Activated T-cell treated with anti-CD3 and anti-CD28 coated beads for 24 hours (primary cell): ENCODE results near the gene GPATCH2.
"Not testable (repeated sequence)": the region's sequence is repeated elsewhere in the genome, so short reads cannot be mapped to it uniquely, and the experiment has no call there.

Experiments used
- DNase-seq: peaks from one replicate; pipeline ENCODE4 v3.0.0-alpha.2; 2020; ENCODE audit warnings: low read depth

The GPATCH2 gene

DNA sequence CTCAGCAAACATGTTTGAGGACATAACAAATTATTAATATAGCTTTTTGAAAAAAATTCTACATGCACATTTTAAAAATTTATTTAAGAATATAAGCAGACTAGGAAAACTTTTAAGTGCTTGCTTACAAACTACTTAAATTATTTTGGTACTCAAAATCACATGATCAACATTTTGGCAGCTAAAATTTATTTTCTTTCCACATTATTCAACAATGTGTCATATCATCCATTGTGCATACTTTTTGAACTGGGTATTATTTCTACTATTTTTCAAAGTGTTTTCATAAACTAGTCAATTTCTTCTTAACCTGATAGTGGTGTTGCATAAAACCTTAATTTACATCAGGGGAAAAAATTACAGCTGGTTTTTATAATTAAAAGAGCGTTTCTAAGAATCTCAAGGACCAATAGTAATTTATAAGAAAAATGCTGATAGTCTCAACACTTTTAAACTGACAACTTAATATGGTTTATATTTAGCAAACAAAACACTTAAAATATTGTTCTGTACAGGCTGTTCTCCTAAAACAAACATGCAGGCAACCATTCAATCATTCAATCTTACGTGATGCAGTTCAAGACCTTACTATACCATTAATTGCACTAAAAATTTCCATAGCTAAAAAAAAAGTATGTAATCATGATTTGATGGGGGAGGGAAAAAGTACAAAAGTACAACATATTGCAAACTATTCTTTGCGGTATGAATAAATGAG is 105.0 kb downstream of the GPATCH2 start:
- no peak for DNase-seq

DNA sequence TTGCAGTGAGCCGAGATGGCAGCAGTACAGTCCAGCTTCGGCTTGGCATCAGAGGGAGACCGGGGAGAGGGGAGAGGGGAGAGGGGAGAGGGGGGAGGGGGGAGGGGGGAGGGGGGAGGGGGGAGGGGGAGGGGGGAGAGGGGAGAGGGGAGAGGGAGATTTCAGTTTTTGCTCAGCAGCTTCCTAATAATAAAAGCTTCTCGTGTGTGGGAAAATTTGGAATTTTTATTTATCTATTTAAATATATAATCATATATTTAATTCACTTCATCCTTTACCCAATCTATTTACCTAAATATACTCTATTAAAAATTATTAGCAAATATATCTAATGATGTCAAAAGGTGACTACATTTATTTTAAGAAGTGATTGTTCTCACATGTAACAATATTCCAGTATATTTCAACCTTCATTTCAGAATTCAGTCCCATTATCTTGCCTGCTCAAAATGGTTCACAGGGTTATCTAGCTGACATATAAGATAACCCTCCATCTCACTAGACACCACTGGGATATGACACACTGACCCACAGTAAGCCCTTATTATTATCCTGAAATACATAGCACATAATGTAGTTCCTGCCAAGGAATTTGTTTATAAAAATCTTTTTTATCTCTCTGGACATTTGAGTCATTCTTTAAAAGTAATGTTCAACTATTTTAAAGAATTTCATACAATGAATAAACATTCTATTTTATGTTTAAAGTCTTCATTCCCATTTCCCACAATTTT is 105.9 kb downstream of the GPATCH2 start:
- no peak for DNase-seq

DNA sequence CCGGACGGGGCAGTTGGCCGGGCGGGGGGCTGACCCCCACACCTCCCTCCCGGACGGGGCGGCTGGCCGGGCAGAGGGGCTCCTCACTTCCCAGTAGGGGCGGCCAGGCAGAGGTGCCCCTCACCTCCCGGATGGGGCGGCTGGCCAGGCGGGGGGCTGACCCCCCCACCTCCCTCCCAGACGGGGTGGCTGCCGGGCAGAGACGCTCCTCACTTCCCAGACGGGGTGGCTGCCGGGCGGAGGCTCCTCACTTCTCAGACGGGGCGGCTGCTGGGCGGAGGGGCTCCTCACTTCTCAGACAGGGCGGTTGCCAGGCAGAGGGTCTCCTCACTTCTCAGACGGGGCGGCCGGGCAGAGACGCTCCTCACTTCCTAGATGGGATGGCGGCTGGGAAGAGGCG is 107.0 kb downstream of the GPATCH2 start:
- DNase-seq: not testable (repeated sequence)

DNA sequence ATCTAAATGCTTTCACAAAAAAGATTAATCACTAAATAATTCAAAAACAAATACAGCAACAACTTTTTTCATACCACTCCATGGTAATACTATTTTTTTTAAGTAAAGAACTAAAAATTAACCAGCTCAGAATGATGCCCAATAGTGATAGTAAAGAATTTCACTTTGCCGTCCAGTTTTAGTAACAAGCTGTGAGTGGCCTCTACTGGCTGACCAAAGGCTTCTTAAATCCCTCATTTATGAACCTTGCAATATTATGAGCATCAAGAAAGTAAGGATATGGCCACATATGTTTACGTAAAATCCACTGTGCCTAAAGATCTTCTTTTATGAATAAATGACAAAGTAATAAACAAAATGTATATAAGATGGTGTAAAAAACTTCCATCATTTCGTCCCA is 108.6 kb downstream of the GPATCH2 start:
- no peak for DNase-seq

DNA sequence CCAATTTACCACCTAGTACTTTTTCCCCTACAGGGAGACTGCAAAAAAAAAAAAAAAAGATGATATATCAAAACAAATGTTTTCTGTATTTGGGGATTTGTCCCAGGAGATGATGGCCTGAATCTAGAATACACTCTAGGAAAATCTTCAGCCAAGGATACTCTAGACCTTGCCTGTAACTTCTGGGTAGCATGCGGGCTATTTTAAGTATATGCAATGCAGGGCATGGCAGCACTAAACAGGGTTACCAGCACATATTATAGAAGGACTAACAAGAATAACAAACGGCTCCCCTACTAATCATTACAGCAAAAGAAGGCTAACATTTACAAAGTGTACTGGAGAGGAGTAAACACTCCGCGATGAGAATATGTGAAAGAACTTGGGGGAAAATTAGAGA is 109.6 kb downstream of the GPATCH2 start:
- DNase-seq: no peak

DNA sequence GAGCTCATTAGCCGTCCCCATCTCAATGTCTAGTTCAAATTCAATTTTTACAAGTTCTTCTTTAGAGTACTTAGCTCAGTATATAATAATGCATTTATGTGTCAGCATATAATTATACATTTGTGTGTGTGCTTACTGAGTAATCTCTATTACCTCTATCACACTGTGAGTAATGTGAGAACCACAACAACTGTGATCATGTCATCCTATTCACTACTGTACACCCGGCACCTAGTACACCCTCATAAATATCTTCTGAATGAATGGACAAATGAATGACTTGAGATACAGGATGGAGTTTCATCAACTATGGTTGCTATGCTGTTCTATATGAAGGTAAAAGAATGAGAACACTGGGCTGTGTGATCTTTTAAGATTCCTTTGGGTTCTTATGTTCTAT is 124.0 kb downstream of the GPATCH2 start:
- no peak for DNase-seq

DNA sequence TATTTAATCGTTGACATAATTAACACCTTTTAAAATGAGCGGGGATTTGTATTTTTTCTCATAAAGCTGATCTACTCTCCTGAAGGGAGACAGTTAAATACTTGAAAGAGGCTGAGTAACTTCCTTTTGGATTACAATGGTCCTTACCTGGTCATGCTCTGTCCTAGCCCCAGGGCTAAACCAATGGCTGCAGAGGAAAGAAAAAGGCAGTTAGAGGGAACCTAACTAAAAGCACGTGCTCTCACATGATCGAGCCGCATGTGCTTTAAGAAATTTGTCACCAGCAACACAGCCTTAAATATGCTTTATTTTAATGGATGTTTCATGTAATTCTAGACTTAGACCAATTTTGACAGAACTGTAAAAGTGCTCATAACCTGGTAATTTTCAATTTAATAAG is 132.7 kb downstream of the GPATCH2 start:
- no peak for DNase-seq

DNA sequence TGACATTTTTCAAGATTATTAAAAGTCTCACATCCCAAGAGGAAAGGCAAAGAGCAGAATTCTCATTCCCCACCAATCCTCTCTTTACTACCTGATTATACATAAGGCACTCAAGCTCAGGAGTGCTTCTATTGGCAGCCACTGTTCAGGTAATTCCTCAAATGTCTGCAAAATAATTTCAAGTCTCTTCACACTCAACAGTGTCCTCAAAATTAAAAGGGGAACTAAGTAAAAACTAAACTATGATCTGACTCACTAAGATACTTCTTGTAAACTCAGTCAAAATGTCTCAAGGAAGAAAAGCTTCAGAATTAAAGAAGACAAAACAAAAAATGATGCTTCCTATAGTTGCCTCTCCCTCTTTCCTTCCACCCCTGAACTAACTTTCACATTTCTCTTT is 135.6 kb downstream of the GPATCH2 start:
- DNase-seq: no peak

DNA sequence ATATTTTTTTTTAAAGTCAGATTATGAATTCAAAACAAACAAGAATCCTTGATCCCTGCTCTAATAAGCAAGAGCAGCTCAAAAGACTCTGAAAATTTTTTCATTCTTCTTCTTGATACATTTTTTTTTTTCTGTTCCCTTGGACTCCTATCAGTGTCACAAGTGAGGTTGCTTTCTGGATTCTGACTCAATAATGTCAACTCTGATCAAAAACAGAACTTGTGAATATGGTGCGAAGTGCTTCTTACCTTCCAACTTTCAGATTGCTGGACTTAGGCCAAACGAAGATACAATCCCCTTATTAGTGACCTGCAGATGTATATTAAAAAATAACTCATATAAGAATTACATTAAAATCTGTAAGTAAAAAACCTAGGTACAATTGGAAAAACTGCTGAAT is 136.1 kb downstream of the GPATCH2 start:
- DNase-seq: no peak

DNA sequence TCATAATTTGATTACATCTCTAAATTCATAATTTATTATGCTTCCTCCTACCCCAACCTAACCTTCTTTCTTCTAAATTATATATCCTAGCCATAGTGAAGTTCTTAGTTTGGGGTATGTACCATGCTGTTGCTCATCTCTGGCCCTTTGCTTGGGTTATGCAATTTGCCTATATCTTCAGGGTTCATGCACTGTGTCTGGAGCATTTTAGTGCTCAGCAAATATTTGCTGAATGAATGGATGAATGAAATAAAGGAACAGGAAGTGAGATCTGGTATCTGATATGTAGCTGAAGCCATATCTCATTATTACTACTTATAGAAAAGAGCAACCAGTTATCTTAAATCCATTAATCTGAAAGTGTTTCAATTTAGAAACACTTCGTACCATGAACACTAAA is 137.6 kb downstream of the GPATCH2 start:
- no peak for DNase-seq

DNA sequence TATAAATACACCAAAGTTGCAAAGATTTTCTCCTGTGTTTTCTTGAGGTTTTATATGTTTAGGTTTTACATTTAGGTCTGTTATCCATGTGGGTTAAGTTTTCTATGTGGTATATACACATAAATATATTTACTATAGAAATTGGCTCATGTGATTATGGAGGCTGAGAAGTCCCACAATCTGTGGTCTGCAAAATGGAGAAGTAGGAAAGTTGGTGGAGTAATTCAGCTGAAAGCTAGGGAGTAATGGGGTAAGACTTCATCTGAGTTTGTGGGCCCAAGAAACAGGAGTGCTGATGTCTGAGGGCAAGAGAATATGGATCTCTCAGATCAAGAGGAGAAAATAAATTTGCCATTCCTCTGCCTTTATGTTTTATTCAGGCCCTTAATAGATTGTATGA is 146.0 kb downstream of the GPATCH2 start:
- no peak for DNase-seq

DNA sequence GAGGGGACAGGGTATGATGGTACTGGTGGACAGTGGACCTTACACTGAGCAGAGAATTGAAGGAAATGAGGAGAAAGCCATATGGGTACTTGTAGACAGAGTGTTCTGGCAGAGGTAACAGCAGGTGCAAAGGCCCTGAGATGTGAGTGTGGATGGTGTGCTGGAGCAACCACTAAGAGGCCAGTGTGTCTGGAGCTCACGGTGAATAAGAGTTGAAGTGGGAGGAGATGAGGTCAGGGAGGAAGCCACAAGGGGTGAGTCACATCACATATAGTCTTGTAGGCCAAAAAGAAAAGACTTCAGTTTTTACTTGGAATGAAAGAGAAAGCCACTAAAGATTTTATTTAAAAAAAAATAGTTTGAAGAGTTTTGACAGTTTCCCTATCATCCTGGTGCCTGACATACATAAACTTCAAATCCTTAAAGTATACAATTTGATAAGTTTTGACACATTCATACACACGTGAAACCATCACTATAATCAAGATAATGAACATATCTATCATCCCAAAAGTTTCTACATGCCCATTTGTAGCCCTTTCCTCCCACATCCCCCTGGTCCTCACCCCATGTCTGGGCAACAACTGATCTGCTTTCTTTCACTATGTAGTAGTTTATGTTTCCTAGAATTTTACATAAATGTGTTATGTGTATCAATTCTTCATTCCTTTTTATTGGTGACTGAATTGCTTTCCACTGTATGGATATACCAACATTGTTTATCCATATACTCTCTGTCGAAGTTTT is 148.4 kb downstream of the GPATCH2 start:
- peak; percentile 58 for DNase-seq

DNA sequence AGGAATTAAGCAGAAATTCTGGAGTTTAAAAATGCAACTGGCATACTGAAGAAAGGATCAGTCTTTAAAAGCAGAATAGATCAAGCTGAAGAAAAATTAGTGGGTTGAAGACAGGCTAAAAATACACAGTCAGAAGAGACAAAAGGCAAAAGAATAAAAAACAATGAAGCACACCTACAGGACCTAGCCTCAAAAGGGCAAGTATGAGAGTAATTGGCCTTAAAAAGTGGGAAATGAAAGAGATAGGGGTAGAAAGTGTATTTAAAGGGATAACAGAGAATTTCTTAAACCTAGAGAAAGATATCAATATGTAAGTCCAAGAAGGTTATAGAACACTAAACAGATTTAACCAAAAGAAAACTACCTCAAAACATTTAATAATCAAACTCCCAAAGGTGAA is 152.4 kb downstream of the GPATCH2 start:
- DNase-seq: no peak

DNA sequence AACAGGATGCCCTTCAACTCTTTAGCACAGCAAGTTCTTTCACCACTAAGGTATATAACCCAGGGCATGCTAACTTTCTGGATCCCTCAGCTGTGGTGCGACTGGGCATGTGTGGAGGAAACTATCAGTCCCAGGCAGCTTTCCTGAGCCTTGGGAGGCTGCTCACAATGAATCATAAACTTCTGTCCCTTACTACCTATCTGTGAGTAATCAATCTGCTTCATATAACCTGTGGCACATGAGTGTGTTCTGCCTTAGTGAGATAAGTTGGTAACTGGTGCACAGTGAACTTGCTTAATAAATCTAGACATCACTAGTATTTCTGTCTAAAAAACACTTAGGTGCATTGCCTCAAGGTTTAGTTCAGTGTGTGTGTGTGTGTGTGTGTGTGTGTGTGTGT is 158.0 kb downstream of the GPATCH2 start:
- DNase-seq: no peak

DNA sequence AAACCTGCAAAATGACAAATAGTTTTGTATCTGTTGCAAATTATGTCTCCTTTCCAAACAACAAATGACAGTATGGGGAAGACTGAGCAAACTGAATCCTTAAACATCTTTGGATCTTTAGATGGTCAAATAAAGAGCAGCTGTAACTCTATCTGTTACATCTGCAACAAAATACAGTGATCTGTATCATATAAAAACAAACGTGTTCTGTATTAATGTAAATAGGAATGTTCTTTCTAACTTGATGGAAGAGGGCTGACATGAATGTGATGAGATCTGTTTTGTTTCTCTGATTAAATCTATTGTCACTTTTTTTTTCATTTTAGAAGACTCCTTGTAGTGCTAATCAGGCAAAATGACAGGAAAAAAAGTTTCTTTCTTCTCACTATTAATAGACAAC is 159.5 kb downstream of the GPATCH2 start:
- DNase-seq: no peak

DNA sequence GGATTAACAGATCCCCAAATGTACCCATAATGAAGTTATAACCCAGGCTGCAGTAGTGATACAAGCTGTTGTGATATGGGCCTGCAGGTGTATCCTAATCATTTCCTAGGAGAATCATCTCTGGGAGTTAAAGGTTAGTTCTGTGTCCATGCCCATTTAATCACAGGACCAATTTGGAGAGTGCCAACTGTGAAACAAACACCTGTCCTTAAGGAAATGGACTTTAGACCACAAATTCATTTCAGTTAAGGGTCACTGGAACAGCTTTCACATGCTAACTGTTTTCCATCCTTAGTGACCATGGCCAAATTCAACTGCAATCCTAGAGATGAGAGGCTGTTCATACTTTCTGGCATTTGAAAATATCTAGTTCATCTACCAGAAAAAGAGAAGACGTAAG is 160.9 kb downstream of the GPATCH2 start:
- DNase-seq: no peak

DNA sequence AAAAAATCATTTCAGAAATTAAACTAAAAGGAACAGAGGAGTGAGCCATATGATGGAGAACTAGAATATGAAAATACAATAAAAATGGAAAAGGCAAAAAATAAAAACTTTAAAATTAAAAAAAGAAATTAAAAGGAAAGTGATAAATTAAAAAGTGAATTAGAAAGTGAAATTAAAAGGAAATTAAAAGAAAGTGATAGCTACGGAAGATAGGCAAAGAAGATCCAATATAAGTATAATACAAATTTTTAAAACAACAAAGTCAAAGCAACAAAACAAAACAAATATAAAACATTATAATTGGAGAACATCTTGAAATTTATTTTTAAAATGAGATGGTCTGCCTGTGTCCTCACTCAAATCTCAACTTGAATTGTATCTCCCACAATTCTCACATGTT is 165.8 kb downstream of the GPATCH2 start:
- DNase-seq: no peak

DNA sequence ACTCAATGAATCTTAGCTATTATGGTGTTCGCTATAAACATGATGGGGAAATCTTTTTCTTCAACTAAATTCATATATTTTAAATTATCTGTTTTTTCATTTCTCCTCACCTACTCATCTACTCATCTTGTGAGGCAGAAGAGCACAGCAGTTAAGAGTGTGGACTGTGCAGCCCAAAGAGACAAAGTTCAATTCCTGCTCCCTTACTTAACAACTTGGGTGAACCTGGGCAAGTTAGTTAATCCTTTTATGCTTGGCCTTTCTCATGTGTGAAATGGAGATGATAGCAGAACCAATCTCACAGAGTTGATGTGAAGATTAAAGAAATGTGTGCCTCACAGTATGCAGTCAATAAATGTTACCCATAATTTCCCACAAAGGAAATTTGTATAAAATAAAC is 168.2 kb downstream of the GPATCH2 start:
- DNase-seq: no peak

DNA sequence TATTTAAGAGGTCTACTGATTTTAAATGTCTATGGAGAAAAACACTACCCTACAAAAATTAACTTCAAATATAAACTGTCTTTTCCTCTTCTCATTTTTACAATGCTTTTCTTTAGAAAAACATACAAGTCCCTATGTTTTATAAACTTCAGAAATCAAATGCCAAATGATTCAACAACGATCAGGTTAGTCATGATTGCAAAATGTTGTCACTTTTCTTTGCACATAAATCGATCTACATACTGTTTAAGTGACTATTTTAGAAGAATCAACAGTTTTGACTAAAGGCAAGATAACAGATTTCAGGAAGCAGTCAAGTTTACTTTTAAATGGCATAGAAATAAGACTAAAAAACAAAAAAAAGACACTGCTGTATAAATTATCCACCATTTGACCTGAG is 168.7 kb downstream of the GPATCH2 start:
- no peak for DNase-seq

DNA sequence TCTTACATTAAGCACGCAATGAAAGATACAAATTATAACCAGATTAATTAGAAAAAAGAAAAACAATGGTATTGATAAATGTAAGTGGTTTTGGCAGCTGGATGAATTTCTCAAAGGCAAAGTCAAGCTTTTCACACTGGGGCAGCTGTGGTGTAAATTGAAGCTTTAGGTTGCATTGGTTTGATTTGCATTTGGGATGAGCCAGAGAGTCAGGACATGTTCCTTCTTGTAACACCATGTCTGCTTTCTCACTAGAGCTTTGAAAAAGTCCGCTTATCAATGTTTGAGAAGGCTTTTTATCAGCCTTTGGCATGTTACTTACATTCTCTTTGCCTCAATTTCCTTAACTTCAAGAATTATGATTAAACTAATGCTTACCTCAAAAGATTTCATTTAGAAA is 173.9 kb downstream of the GPATCH2 start:
- DNase-seq: no peak

DNA sequence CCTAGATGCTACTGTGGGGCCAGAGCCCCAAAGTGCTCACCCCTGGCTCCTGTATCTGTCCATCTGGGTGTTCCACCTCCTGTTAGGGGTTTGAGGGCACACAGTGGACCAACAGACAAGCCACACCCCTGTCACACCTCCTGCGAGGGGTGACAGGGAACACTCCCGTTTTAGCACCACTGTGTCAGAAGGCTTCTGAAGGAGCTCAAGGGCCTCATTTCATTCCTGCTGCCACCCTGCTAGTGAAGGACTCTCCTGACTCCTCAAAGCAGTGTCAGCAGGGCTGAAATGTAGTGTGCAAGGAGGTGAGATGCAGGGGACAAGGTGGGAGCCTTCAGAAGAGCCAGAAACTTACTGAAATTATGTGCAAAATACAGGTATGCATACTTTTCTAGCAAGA is 174.6 kb downstream of the GPATCH2 start:
- no peak for DNase-seq

DNA sequence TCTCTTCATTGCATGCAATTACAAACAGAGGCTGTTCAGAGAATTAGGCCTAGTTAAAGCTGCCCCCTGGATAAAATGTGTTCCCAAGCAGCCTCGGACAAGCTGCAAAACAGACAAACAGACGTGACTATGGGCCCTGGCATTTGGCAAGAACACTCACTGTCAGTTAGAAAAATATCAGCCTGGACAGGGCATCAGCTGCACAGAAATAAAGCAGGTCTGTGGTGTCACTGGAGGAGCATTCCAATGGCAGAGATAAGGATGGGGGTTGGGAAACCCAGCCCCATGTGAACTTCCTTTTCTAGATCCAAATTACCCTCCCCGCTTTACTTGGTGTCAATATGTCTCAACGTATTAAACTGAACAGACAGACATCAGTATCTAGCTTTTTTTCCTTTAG is 177.1 kb downstream of the GPATCH2 start:
- DNase-seq: no peak

DNA sequence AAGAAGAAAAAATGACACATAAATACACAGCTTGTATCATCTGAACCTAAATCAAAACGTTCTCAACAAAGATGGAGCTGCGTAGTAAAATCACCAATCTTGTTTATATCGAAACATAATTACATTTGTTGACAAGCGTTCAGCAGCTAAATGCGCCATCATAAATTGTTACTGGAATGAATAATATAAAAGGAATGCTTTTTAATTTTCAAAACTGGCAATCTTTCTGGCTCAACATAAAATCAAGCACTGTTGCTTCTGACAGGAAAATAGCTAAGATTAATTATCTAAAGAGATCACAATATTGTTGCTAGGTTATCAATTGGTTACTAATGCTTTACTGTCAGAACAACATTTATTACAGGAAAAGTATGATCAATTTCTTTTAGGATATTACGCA is 181.5 kb downstream of the GPATCH2 start:
- DNase-seq: no peak
